Gastroesophageal sphincter (tissue), 3 donors: Measurements from ENCODE around the gene PMVK.

Experiments
- CTCF ChIP-seq, 4 experiments: fragments of 200-600 bp in 2 of 4; fragments of 450-650 bp in 2 of 4; sonication (generic) in 1 of 4; IDR thresholded peaks; one replicate each; pipeline ENCODE4 v1.5.1; 2017 to 2019; ENCODE audit warnings: antibody characterized with exemption in 4 of 4, mild to moderate bottlenecking in 2 of 4, moderate library complexity in 2 of 4
- EP300 ChIP-seq: sonication (generic); formaldehyde crosslinking; IDR thresholded peaks from one replicate; pipeline ENCODE4 v1.6.1; 2017; ENCODE audit warnings: antibody characterized with exemption, mild to moderate bottlenecking
- POLR2AphosphoS5 ChIP-seq: sonication (generic); formaldehyde crosslinking; IDR thresholded peaks from one replicate; pipeline ENCODE4 v1.6.1; 2017; ENCODE audit warnings: antibody characterized with exemption

GRCh38 chr1:154952664-154953063 is 16.1 kb upstream of the PMVK start:
- no peak for TF ChIP-seq POLR2AphosphoS5
- no peak for TF ChIP-seq CTCF (IDR thresholded peaks at IDR 0.05)
- no peak for TF ChIP-seq EP300
